Mesenchymal stem cell (in vitro differentiated cells and primary cell): Measurements from ENCODE around the gene TMEM181.
A peak's percentile ranks its signal among the peaks of the same experiment; 100 is the strongest.

Experiments used
- DNase-seq: peaks from one replicate; pipeline ENCODE4 v3.0.0-alpha.2; 2013
- H2AFZ ChIP-seq: one replicate; pipeline ENCODE4 v1.6.1; 2013; ENCODE audit warnings: low read depth, mild to moderate bottlenecking, control low read depth, inconsistent platforms, low read length, moderate library complexity
- H2AK5ac ChIP-seq: 2 replicates; pipeline ENCODE4 v1.6.1; 2013; ENCODE audit warnings: low read length, moderate library complexity, mild to moderate bottlenecking, inconsistent platforms; ENCODE audit not compliant: severe bottlenecking
- H2BK120ac ChIP-seq: one replicate; pipeline ENCODE4 v1.6.1; 2013; ENCODE audit warnings: low read depth, mild to moderate bottlenecking, inconsistent platforms, low read length, moderate library complexity
- H2BK12ac ChIP-seq, 2 experiments: one replicate each; pipeline ENCODE4 v1.6.1; 2013; ENCODE audit warnings: inconsistent platforms in 2 of 2, low read length in 2 of 2, mild to moderate bottlenecking in 2 of 2, moderate library complexity in 2 of 2, control low read depth in 1 of 2
- H2BK15ac ChIP-seq: one replicate; pipeline ENCODE4 v1.6.1; 2013; ENCODE audit warnings: mild to moderate bottlenecking, low read depth, inconsistent platforms; ENCODE audit not compliant: poor library complexity, severe bottlenecking
- H2BK5ac ChIP-seq: 2 replicates; pipeline ENCODE4 v1.6.1; 2013; ENCODE audit warnings: low read depth, mild to moderate bottlenecking, low read length, control low read depth, inconsistent platforms; ENCODE audit not compliant: poor library complexity, severe bottlenecking
- H3K14ac ChIP-seq, 2 experiments: one replicate each; pipeline ENCODE4 v1.6.1; 2013; ENCODE audit warnings: inconsistent platforms in 2 of 2, low read length in 2 of 2, control low read depth in 1 of 2, mild to moderate bottlenecking in 1 of 2, moderate library complexity in 1 of 2
- H3K18ac ChIP-seq, 2 experiments: one replicate each; pipeline ENCODE4 v1.6.1; 2013; ENCODE audit warnings: inconsistent platforms in 2 of 2, low read length in 2 of 2, control low read depth in 1 of 2, low read depth in 1 of 2, mild to moderate bottlenecking in 1 of 2
- H3K23ac ChIP-seq, 2 experiments: one replicate each; pipeline ENCODE4 v1.6.1; 2013; ENCODE audit warnings: inconsistent platforms in 2 of 2, low read length in 2 of 2, mild to moderate bottlenecking in 2 of 2, moderate library complexity in 2 of 2, control low read depth in 1 of 2
- H3K27ac ChIP-seq: 2 replicates; pipeline ENCODE4 v1.5.1; 2013; ENCODE audit warnings: mild to moderate bottlenecking, moderate library complexity, low read length, control low read depth, inconsistent platforms; ENCODE audit not compliant: poor library complexity, severe bottlenecking
- H3K27me3 ChIP-seq, 2 experiments: 2 replicates each; pipeline versions ENCODE4 v1.6.1 to v1.7.0; 2013; ENCODE audit warnings: low read length in 2 of 2, mild to moderate bottlenecking in 2 of 2, moderate library complexity in 2 of 2, control low read depth in 1 of 2, inconsistent platforms in 1 of 2; ENCODE audit not compliant: control insufficient read depth in 1 of 2, insufficient read depth in 1 of 2
- H3K36me3 ChIP-seq, 2 experiments: 2 replicates each; pipeline versions ENCODE4 v1.6.1 to v1.7.0; 2013; ENCODE audit warnings: low read length in 2 of 2, control low read depth in 1 of 2, inconsistent platforms in 1 of 2, low read depth in 1 of 2, mild to moderate bottlenecking in 1 of 2; ENCODE audit not compliant: insufficient read depth in 2 of 2, control insufficient read depth in 1 of 2
- H3K4ac ChIP-seq, 2 experiments: one replicate each; pipeline ENCODE4 v1.6.1; 2013; ENCODE audit warnings: inconsistent platforms in 2 of 2, low read length in 2 of 2, mild to moderate bottlenecking in 2 of 2, moderate library complexity in 2 of 2, control low read depth in 1 of 2, low read depth in 1 of 2
- H3K4me1 ChIP-seq: 2 replicates; pipeline ENCODE4 v1.6.1; 2013; ENCODE audit warnings: low read depth, low read length, control low read depth; ENCODE audit not compliant: control insufficient read depth, insufficient read depth
- H3K4me2 ChIP-seq: 2 replicates; pipeline ENCODE4 v1.6.1; 2013; ENCODE audit warnings: low read length, mild to moderate bottlenecking, inconsistent platforms; ENCODE audit not compliant: poor library complexity, severe bottlenecking
- H3K4me3 ChIP-seq, 2 experiments: 2 replicates each; pipeline versions ENCODE4 v1.5.1 to v1.7.0; 2013; ENCODE audit warnings: low read length in 2 of 2, mild to moderate bottlenecking in 2 of 2, control low read depth in 1 of 2, low read depth in 1 of 2; ENCODE audit not compliant: insufficient read depth in 1 of 2
- H3K79me1 ChIP-seq: replicated peaks from 2 replicates; pipeline ENCODE4 v1.6.1; 2013; ENCODE audit warnings: mild to moderate bottlenecking, control low read depth, low read length, inconsistent platforms; ENCODE audit not compliant: poor library complexity, severe bottlenecking
- H3K9ac ChIP-seq: 2 replicates; pipeline ENCODE4 v1.7.0; 2013; ENCODE audit warnings: mild to moderate bottlenecking, low read length, moderate library complexity
- H3K9me3 ChIP-seq: 2 replicates; pipeline ENCODE4 v1.7.0; 2013; ENCODE audit warnings: mild to moderate bottlenecking, low read length; ENCODE audit not compliant: control insufficient read depth
- H4K8ac ChIP-seq: one replicate; pipeline ENCODE4 v1.6.1; 2013; ENCODE audit warnings: inconsistent platforms, mild to moderate bottlenecking, low read length, moderate library complexity
- H4K91ac ChIP-seq: one replicate; pipeline ENCODE4 v1.6.1; 2013; ENCODE audit warnings: mild to moderate bottlenecking, low read length, inconsistent platforms
- WGBS: methylation state at CpG from one replicate; pipeline ENCODE4 v1.1.7; 2013; ENCODE audit warnings: mixed read lengths; 5-methylcytosine and 5-hydroxymethylcytosine counted together

The TMEM181 gene

DNA sequence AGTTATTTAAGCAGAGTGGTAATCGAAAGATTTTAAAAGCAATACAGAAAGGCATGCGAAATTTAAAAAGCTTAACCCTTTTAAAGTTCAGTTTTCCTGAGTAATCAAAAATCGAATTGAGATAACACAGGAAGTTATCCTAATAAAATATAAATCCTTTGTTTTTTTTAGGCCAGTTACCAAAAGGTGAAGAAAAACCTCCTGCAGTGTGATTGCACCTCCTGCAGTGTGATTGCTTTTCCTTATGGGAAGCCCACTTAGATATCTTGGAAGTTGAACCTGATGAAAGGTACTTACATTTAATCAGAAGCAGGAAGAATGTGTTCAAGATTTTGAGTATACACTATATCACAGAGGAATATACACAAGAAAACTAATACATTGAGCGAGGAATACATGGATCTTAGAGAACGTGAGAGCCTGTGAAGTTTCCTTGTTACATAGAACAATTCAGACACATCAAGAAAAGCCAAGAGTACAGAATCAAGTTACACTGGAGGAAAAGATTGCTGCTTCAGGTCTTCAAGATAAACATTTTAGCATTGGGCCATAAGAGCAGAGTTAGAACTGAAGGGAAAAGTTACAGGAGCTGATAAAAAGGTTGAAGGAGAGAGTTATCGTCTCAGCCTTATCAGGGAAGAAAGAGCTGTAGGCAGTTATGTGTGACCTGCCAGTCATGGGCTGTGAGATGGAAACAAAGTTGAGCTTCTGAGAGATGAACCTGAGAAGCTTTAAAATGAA lies 7.7 kb upstream of the TMEM181 start:
- H3K36me3 ChIP-seq, result no peaks in the 10 kb centered on the region
- no peak overlapping the region for H3K4me2 ChIP-seq
- no peak overlapping the region for H2AK5ac ChIP-seq
- H3K79me1 ChIP-seq, result no peaks in the 10 kb centered on the region
- DNase-seq, result no peak
- H4K8ac ChIP-seq, result no peak overlapping the region
- no peak overlapping the region for H3K27ac ChIP-seq
- H2BK12ac ChIP-seq, result no peak overlapping the region
- no peaks in the 10 kb centered on the region for H3K4me1 ChIP-seq
- H3K4me3 ChIP-seq, result no peak overlapping the region
- no peak overlapping the region for H2BK15ac ChIP-seq
- H2BK5ac ChIP-seq, result no peak overlapping the region
- peaks cover 0 to 8% of the 10 kb centered on the region in 2 experiments for H3K27me3 ChIP-seq
- no peak overlapping the region for H3K23ac ChIP-seq
- no peak overlapping the region for H2BK120ac ChIP-seq
- no peak overlapping the region for H3K18ac ChIP-seq
- H2AFZ ChIP-seq, result no peak overlapping the region
- no peak overlapping the region for H4K91ac ChIP-seq
- H3K14ac ChIP-seq, result no peak overlapping the region
- no peak overlapping the region for H3K9ac ChIP-seq
- H3K4ac ChIP-seq, result no peak overlapping the region
- 36% methylated on average over 1 of the region's 6 CpGs for WGBS
- no peaks in the 10 kb centered on the region for H3K9me3 ChIP-seq

DNA sequence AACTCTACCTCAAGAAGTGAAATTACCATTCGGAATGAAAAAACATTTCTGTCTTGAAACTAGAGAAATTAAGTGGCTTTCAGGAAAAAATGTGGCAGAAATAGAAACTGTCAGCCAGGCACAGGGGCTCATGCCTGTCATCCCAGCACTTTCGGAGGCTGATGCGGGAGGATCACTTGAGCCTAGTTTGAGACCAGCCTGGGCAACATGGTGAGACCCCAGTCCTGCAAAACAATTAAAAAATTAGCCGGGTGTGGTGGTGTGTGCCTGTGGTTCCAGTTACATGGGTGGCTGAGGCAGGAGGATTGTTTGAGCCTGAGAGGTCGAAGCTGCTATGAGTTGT lies 7.1 kb upstream of the TMEM181 start:
- no peak overlapping the region for H4K91ac ChIP-seq
- DNase-seq, result no peak
- H3K4me2 ChIP-seq, result no peak overlapping the region
- H2BK12ac ChIP-seq, result no peak overlapping the region
- H3K79me1 ChIP-seq, result no peaks in the 10 kb centered on the region
- no peak overlapping the region for H3K9ac ChIP-seq
- H2BK120ac ChIP-seq, result no peak overlapping the region
- no peak overlapping the region for H2BK15ac ChIP-seq
- H2AFZ ChIP-seq, result no peak overlapping the region
- no peak overlapping the region for H3K23ac ChIP-seq
- H3K18ac ChIP-seq, result no peak overlapping the region
- no peaks in the 10 kb centered on the region for H3K9me3 ChIP-seq
- H3K14ac ChIP-seq, result peak overlapping the region in 1 of 2 experiments; percentile 81
- peaks cover 0 to 7% of the 10 kb centered on the region in 2 experiments for H3K27me3 ChIP-seq
- no peak overlapping the region for H3K27ac ChIP-seq
- H4K8ac ChIP-seq, result no peak overlapping the region
- no peak overlapping the region for H2BK5ac ChIP-seq
- no peaks in the 10 kb centered on the region for H3K36me3 ChIP-seq
- no peak overlapping the region for H2AK5ac ChIP-seq
- H3K4ac ChIP-seq, result no peak overlapping the region
- H3K4me1 ChIP-seq, result no peaks in the 10 kb centered on the region
- 88% methylated on average over 5 of the region's 5 CpGs for WGBS
- no peak overlapping the region for H3K4me3 ChIP-seq

DNA sequence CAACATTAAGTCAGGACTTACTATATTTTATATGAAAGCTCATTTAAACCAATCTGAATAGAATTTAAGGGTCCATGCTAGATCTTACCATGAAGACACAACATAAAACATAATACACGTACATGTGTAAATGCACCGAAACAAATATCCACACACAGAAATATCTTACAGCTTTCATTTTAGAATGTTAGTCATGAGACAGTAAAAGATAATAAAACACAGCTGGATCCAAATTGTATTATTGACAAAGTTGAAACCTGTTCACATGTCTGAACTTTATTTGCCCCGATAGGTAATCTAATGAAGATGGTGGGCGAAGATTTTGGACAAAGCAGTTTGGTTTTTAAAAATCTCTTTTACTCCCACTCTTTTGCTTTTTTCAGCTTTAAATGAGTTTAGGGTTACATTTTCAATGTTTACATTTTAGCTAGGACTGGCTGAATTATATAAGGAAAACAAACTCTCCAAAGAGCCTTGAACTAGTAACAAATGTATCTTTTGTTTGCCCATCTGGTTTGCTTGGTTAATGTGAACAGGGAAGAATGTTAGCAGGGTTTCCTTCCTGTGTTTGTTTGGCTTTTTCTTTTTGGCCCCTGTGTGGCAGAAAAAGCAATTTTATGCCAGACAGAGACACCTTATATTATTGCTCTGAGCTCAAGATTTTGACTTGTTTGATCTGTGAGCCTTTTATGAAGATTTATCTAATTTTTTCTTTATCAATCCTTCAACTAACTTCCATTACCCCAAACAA lies 5.1 kb upstream of the TMEM181 start:
- no peak overlapping the region for H4K91ac ChIP-seq
- DNase-seq, result no peak
- no peak overlapping the region for H2AFZ ChIP-seq
- H2AK5ac ChIP-seq, result no peak overlapping the region
- H2BK5ac ChIP-seq, result no peak overlapping the region
- no peak overlapping the region for H3K4ac ChIP-seq
- H3K36me3 ChIP-seq, result no peaks in the 10 kb centered on the region
- H2BK120ac ChIP-seq, result no peak overlapping the region
- H3K23ac ChIP-seq, result no peak overlapping the region
- H3K4me2 ChIP-seq, result no peak overlapping the region
- no peak overlapping the region for H2BK12ac ChIP-seq
- WGBS, result 83% methylated on average over 1 of the region's 4 CpGs
- H2BK15ac ChIP-seq, result no peak overlapping the region
- H3K79me1 ChIP-seq, result no peaks in the 10 kb centered on the region
- no peak overlapping the region for H3K14ac ChIP-seq
- H3K9me3 ChIP-seq, result no peaks in the 10 kb centered on the region
- no peak overlapping the region for H3K27ac ChIP-seq
- H3K9ac ChIP-seq, result no peak overlapping the region
- no peak overlapping the region for H3K4me3 ChIP-seq
- H4K8ac ChIP-seq, result no peak overlapping the region
- H3K27me3 ChIP-seq, result no peaks in the 10 kb centered on the region
- no peak overlapping the region for H3K18ac ChIP-seq
- no peaks in the 10 kb centered on the region for H3K4me1 ChIP-seq

DNA sequence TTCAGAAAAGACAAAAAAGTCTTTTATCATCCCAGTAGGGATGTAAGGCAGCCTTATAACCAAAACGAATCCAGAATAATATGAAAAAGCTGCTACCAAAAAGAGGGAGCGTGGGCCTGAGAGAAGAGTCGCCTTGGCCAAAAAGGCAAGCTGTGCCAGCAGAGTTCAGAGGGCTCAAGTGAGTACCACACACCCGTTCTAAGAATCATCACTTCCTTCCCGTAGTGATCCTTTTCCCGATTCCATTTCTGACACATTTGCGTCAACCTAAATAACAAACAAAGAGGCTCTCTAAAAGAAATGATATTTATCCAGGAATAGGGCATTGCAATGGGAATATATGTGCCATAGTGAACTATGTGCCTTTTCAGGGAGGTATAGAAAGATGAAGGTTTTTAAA lies 3.8 kb upstream of the TMEM181 start:
- H2BK12ac ChIP-seq, result no peak overlapping the region
- no peak overlapping the region for H3K9ac ChIP-seq
- H3K79me1 ChIP-seq, result peaks cover 2% of the 10 kb centered on the region
- no peak for DNase-seq
- no peak overlapping the region for H2BK120ac ChIP-seq
- no peak overlapping the region for H4K91ac ChIP-seq
- no peak overlapping the region for H2AK5ac ChIP-seq
- no peak overlapping the region for H2BK5ac ChIP-seq
- H3K4ac ChIP-seq, result no peak overlapping the region
- H2AFZ ChIP-seq, result no peak overlapping the region
- H3K27me3 ChIP-seq, result no peaks in the 10 kb centered on the region
- no peak overlapping the region for H4K8ac ChIP-seq
- H3K14ac ChIP-seq, result no peak overlapping the region
- H2BK15ac ChIP-seq, result no peak overlapping the region
- no peak overlapping the region for H3K18ac ChIP-seq
- H3K36me3 ChIP-seq, result no peaks in the 10 kb centered on the region
- H3K9me3 ChIP-seq, result no peaks in the 10 kb centered on the region
- H3K4me2 ChIP-seq, result no peak overlapping the region
- H3K4me1 ChIP-seq, result peaks cover 4% of the 10 kb centered on the region
- H3K4me3 ChIP-seq, result no peak overlapping the region
- WGBS, result 95% methylated on average over 4 of the region's 7 CpGs
- H3K27ac ChIP-seq, result no peak overlapping the region
- no peak overlapping the region for H3K23ac ChIP-seq
